ENCODE data around the gene RAB20. TPM values are rescaled to one million over a fixed set of nuclear protein-coding genes. Genes with fewer than 3 reads are reported as not detected.

Gene RAB20
- total RNA-seq, 1 experiment from 2014 or later = 12.3 TPM

- no peak for TF ChIP-seq CTCF (conservative IDR thresholded peaks at IDR 0.05)
- Histone ChIP-seq H4K8ac (replicated peaks; ENCODE audit: insufficient read length, low read depth, low read length) (no peak overlapping the region), H4K91ac (ENCODE audit: insufficient read length, low read depth, low read length) (no peak overlapping the region), H3K56ac (ENCODE audit: insufficient read length, low read depth, low read length) (no peak overlapping the region), H2BK12ac (ENCODE audit: insufficient read length, low read depth, low read length) (no peak overlapping the region), H3K14ac (ENCODE audit: insufficient read depth, low read length) (no peak overlapping the region), H3K79me2 (ENCODE audit: insufficient read depth, low read length) (peaks cover 6% of the 10 kb centered on the region; the same call in 1 of the 2 replicates), H3T11ph (ENCODE audit: low read length) (no peak overlapping the region), H2BK15ac (ENCODE audit: low read depth, low read length) (no peak overlapping the region), H4K5ac (ENCODE audit: insufficient read length, low read depth, low read length) (no peak overlapping the region), H3K4me2 (ENCODE audit: insufficient read depth, insufficient read length, low read length) (no peak overlapping the region), H3K27ac (ENCODE audit: insufficient read length, low read depth, low read length) (no peak overlapping the region), H3K4ac (ENCODE audit: low read depth, low read length) (no peak overlapping the region), H3K27me3 (ENCODE audit: insufficient read depth, low read length) (no peaks in the 10 kb centered on the region), H3K4me1 (ENCODE audit: insufficient read depth, low read length) (no peaks in the 10 kb centered on the region), H2AFZ (ENCODE audit: low read length) (no peak overlapping the region), H3K79me1 (ENCODE audit: insufficient read depth, low read depth, low read length, poor library complexity, severe bottlenecking) (no peaks in the 10 kb centered on the region), H3K9ac (ENCODE audit: extremely low read depth, insufficient read length, low read length) (no peak overlapping the region), H3K9me3 (ENCODE audit: control insufficient read depth, low read depth, low read length) (no peaks in the 10 kb centered on the region), H3K18ac (ENCODE audit: insufficient read length, low read depth, low read length) (no peak overlapping the region), H2BK120ac (ENCODE audit: low read depth, low read length, poor library complexity, severe bottlenecking) (no peak overlapping the region), H2BK20ac (ENCODE audit: low read depth, low read length, poor library complexity, severe bottlenecking) (no peak overlapping the region), H4K20me1 (ENCODE audit: control insufficient read depth, insufficient read depth, insufficient read length) (no peaks in the 10 kb centered on the region), H3K23me2 (ENCODE audit: insufficient read length, low read depth, low read length, poor library complexity, severe bottlenecking) (no peaks in the 10 kb centered on the region), H2BK5ac (ENCODE audit: insufficient read length, low read length) (no peak overlapping the region), H2AK5ac (ENCODE audit: insufficient read length, low read length) (no peak overlapping the region), H3K23ac (ENCODE audit: insufficient read length, low read depth, low read length) (no peak overlapping the region)
- no peak for DNase-seq
- Mint-ChIP-seq H3K27me3 (ENCODE audit: low read depth) (no peaks in the 10 kb centered on the region), H3K36me3 (ENCODE audit: insufficient read depth in 1 of 3, low read depth in 3 of 3) (peaks cover 0 to 11% (median 0%) of the 10 kb centered on the region in 3 experiments; a peak in 3 of 7 replicates), H3K27ac (peak overlapping the region in 2 of 3 experiments; percentile 59 to 81; a peak in 3 of 7 replicates), H3K9me3 (no peaks in the 10 kb centered on the region), H3K4me1 (peaks cover 11 to 21% of the 10 kb centered on the region in 2 experiments), H3K4me3 (no peak overlapping the region)
- no CpG with 5 or more reads among the region's 11 CpGs for WGBS (ENCODE audit: extremely low coverage, insufficient read length, low lambda C conversion rate)
Observed at GRCh38 chr13:110551284-110551683, 10.2 kb downstream of the RAB20 start.
